Right lobe of liver (tissue), 4 donors: ENCODE measurements around the gene CEP95.

Experiments
- CTCF ChIP-seq, 4 donors: fragments of 200-600 bp in 3 of 4; fragments of 450-650 bp in 1 of 4; IDR thresholded peaks; one replicate each; pipeline versions ENCODE4 v1.5.1 to v1.8.0; 2016 to 2022; ENCODE audit warnings: antibody characterized with exemption in 4 of 4, mild to moderate bottlenecking in 2 of 4
- POLR2A ChIP-seq: fragments of 450-650 bp; IDR thresholded peaks from one replicate; pipeline ENCODE4 v1.6.1; 2017; ENCODE audit warnings: antibody characterized with exemption, mild to moderate bottlenecking
- donor health status: DM: no; HTN: no; CAD: no.
- donor health status: DM: no; HTN: no; CAD: no.
- donor health status: DM: no; HTN: yes; CAD: no.

GRCh38 chr17:64564098-64564497 is 57.3 kb downstream of the CEP95 start:
- no peak for TF ChIP-seq CTCF (IDR thresholded peaks at IDR 0.05)
- no peak for TF ChIP-seq POLR2A
